ENCODE data around the gene PRAC2.

Gene PRAC2

DNA sequence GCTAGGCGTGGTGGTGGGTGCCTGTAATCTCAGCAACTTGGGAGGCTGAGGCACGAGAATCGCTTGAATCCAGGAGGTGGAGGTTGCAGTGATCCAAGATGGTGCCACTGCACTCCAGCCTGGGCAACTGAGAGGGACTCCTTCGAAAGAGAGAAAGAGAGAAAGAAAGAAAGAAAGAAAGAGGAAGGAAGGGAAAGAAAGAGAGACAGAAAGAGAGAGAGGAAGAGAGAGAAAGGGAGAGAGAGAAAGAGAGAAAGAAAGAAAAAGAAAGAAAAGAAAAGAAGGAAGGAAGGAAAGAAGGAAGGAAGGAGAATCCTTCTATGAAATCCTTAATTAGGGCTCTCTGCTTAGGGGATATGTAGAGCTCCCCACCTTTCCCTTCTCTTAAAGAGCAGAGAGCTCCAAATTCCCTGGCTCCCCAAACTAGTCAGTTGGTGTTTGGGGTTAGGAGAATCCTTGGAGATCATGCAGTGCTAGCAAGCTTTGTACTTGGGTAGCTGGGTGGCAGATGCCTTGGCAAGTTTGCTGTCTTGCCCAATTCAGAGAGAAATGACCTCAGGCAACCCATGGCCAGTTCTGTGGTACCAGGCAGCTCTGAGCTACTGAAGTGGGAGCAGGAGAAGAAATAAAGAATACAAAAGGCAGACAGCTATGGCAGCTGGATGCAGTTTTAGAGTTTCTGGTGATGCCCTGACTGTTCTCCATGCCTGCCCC, 14.5 kb downstream of the PRAC2 start:
- H3K4me3 ChIP-seq (ENCODE audit: control insufficient read depth, low read depth, low read length): no peak overlapping the region
- DNase-seq (ENCODE audit: low read depth): no peak
- TF ChIP-seq, protein P1, sequence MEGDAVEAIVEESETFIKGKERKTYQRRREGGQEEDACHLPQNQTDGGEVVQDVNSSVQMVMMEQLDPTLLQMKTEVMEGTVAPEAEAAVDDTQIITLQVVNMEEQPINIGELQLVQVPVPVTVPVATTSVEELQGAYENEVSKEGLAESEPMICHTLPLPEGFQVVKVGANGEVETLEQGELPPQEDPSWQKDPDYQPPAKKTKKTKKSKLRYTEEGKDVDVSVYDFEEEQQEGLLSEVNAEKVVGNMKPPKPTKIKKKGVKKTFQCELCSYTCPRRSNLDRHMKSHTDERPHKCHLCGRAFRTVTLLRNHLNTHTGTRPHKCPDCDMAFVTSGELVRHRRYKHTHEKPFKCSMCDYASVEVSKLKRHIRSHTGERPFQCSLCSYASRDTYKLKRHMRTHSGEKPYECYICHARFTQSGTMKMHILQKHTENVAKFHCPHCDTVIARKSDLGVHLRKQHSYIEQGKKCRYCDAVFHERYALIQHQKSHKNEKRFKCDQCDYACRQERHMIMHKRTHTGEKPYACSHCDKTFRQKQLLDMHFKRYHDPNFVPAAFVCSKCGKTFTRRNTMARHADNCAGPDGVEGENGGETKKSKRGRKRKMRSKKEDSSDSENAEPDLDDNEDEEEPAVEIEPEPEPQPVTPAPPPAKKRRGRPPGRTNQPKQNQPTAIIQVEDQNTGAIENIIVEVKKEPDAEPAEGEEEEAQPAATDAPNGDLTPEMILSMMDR (conservative IDR thresholded peaks at IDR 0.05; ENCODE audit: control insufficient read depth, insufficient read depth, low read depth, low read length): no peak

DNA sequence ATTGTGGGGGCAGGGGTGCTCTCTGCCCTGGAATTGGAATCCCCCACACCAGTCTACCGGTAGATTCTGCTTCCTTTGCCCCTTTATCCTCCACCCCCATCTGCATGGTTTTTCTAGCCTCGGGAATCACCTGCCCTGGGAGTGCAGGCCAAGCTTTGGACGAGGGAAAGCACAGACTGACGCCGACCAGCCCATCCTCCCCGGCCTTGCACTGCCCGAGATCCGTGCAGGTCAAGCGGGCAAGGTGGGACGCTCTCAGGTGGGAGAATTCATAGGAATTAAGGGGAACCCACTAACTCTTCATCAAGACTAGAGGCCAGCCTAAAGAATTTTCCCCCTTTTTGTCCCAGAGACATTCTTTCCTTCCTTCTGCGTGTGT, 15.4 kb downstream of the PRAC2 start:
- TF ChIP-seq, protein P1 (conservative IDR thresholded peaks at IDR 0.05; ENCODE audit: control insufficient read depth, insufficient read depth, low read depth, low read length): no peak
- H3K4me3 ChIP-seq (ENCODE audit: control insufficient read depth, low read depth, low read length): no peak overlapping the region
- DNase-seq (ENCODE audit: low read depth): no peak

DNA sequence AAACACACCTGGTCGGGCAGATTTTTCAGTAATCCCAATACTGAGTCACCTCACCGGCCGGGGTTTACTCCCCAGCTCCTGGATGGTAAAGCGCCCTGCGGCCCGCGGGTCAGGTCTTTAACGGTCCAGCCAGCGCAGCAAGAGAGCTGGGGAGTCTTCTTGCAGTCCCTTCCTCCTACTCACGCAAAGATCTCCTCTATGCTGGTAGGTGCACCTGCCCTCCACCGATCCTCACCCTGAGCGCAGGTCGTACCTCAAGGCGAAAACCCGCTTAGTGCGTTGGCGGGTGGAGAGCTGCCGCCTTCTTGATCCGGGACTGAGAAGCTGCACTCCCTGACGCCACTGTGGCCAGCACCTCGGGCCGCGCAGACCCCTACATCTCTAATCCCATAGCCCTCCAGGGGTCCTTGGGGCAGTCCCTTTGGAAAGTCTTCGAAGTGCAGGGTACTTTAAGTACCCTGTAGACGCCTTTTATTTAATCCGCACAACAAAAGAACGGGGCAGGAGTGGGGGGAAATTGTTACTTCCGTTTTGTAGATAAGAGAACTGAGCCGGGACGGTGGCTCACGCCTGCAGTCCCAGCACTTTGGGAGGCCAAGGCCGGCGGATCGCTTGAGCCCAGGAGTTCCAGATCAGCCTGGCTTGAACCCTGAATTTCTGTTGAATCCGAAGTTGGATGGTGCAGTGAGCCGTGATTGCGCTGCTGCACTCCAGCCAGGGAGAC, 16.0 kb downstream of the PRAC2 start:
- no peak overlapping the region for H3K4me3 ChIP-seq (ENCODE audit: control insufficient read depth, low read depth, low read length)
- TF ChIP-seq, protein P1 (conservative IDR thresholded peaks at IDR 0.05; ENCODE audit: control insufficient read depth, insufficient read depth, low read depth, low read length): no peak
- no peak for DNase-seq (ENCODE audit: low read depth)

DNA sequence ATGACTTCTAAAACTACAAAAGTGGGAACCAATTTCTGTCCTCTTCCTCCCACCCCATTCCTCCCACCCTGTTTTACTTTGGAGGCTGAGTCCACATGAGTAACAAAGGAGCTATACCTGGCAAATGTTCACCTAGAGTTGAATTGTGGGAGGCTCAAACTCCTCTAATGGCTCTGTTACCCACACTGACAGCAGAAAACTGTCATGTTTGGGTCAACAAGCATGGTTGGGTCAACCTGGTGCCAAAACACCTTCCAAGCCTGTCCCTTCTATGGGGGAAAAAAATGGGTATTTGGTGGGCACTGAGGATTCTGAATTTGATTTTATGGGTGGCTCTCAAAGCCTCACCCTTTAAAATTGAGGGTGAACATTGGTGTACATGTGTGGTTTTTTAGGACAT, 17.6 kb downstream of the PRAC2 start:
- DNase-seq (ENCODE audit: low read depth): no peak
- H3K4me3 ChIP-seq (ENCODE audit: control insufficient read depth, low read depth, low read length): no peak overlapping the region
- TF ChIP-seq, protein P1 (conservative IDR thresholded peaks at IDR 0.05; ENCODE audit: control insufficient read depth, insufficient read depth, low read depth, low read length): no peak

DNA sequence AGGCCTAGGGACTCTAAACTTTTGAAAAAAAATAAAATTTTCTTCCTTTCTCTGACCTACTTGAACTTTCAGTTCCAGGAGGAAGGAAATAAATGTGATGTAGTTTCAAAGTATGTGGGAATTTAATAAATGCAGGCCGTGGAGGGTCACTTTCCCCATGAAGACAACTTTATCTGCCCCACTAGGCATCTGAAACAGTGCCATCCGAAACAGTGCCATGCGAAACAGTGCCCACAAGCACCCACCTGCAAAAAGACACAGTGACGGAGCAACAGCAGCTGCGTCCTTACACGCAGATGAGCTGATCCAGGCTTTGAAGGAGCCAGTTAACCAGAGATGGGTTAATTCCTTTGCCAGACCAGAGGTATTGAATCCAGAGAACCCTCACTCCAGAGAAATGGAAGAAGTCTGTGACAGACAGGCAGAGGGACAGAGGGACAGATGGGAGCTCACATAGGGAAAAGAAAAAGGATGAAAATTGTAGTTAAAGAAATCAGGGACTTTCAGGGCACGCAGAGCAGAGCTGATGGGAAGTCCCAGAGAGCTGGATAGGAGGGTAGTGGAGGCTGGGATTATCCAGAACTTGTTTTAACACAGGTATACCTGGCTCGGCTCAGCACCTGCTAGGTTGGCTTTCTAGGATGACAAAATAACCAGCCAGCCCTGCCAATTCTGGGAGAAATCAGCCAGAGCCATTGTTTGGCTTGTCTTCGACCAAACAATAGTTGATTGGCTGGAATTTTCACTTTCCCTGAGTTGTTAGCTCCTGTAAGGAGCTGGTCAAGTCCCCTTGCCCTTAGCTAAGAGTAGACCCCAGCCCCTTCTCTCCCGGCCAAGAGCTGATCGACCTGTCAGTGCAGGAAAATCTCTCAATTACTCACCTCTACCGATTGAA, 22.6 kb downstream of the PRAC2 start:
- DNase-seq (ENCODE audit: low read depth): no peak
- no peak overlapping the region for H3K4me3 ChIP-seq (ENCODE audit: control insufficient read depth, low read depth, low read length)
- TF ChIP-seq, protein P1 (conservative IDR thresholded peaks at IDR 0.05; ENCODE audit: control insufficient read depth, insufficient read depth, low read depth, low read length): no peak

DNA sequence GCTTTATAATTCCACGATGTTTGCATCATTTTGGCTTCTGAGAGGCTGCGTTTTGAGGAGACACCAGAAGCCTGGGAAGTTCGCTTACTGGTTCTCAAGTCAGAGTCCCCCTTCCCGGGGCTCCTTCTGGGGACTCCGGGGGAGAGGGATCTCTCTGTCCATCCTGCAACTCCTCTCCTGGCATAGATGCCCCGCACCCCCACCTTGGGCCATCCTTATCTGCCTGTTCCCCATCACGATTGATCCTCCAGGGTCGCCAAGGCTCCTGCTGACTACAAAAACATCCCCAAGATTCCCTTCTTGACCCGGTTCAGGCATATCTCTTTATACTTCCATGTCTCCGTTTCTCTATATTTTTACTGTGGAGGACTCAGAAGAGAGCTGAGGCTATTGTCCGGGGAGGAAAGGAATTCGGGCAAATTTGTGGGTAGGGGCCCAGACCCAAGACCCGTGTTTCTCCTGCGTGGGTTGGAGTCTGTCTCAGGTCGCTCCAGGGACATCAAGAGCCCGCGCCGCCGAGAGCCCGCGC, 24.0 kb downstream of the PRAC2 start:
- no peak overlapping the region for H3K4me3 ChIP-seq (ENCODE audit: control insufficient read depth, low read depth, low read length)
- TF ChIP-seq, protein P1 (conservative IDR thresholded peaks at IDR 0.05; ENCODE audit: control insufficient read depth, insufficient read depth, low read depth, low read length): no peak

More for the DNA sequence above, 24.0 kb downstream of the PRAC2 start:
- no peak for DNase-seq (ENCODE audit: low read depth)
